Activated T-cell treated with anti-CD3 and anti-CD28 coated beads, Interleukin-2, amount 50 U/mL, for 1 hour (primary cell): Measurements from ENCODE around the gene KCNIP3.
"Not testable (repeated sequence)": the region's sequence is repeated elsewhere in the genome, so short reads cannot be mapped to it uniquely, and the experiment has no call there.

Experiments used
- DNase-seq: peaks from one replicate; pipeline ENCODE4 v3.0.0-alpha.2; 2020

Gene KCNIP3

GRCh38 chr2:95296880-95297487 lies at the start of gene KCNIP3:
KCNIP3 (plus strand) TSS chr2:95297347; CDS start chr2:95297439, 92 bp downstream.
- DNase-seq, result no peak

GRCh38 chr2:95258271-95258670 lies 38.9 kb upstream of the KCNIP3 start:
- no peak for DNase-seq

GRCh38 chr2:95260028-95261023 lies 36.8 kb upstream of the KCNIP3 start:
- no peak for DNase-seq

- no peak for DNase-seq
Measured at GRCh38 chr2:95261602-95262001, 35.5 kb upstream of the KCNIP3 start.

- DNase-seq, result no peak
Measured at GRCh38 chr2:95262896-95263542, 34.1 kb upstream of the KCNIP3 start.

GRCh38 chr2:95264624-95265023 lies 32.5 kb upstream of the KCNIP3 start:
- no peak for DNase-seq

GRCh38 chr2:95265182-95265581 lies 32.0 kb upstream of the KCNIP3 start:
- DNase-seq, result no peak

GRCh38 chr2:95266781-95267430 lies 30.2 kb upstream of the KCNIP3 start:
- no peak for DNase-seq

- no peak for DNase-seq
Measured at GRCh38 chr2:95267458-95268210, 29.5 kb upstream of the KCNIP3 start.

GRCh38 chr2:95268211-95269035 lies 28.7 kb upstream of the KCNIP3 start:
- no peak for DNase-seq

- no peak for DNase-seq
Measured at GRCh38 chr2:95269036-95269680, 28.0 kb upstream of the KCNIP3 start.

- not testable (repeated sequence) for DNase-seq
Measured at GRCh38 chr2:95269745-95270144, 27.4 kb upstream of the KCNIP3 start.

- no peak for DNase-seq
Measured at GRCh38 chr2:95270541-95271081, 26.5 kb upstream of the KCNIP3 start.

- DNase-seq, result no peak
Measured at GRCh38 chr2:95271381-95271971, 25.7 kb upstream of the KCNIP3 start.

GRCh38 chr2:95272299-95272751 lies 24.8 kb upstream of the KCNIP3 start:
- DNase-seq, result no peak

GRCh38 chr2:95272781-95273180 lies 24.4 kb upstream of the KCNIP3 start:
- DNase-seq, result peak; percentile 2

- peak; percentile 7 for DNase-seq
Measured at GRCh38 chr2:95273566-95274290, 23.4 kb upstream of the KCNIP3 start.

GRCh38 chr2:95274291-95275150 lies 22.6 kb upstream of the KCNIP3 start, which contains the start of gene PROM2:
PROM2 (plus strand) TSS chr2:95274449; CDS start chr2:95274586, 137 bp downstream.
- DNase-seq, result peak; percentile 7
